ENCODE measurements around the gene CDH4.
"Not testable (repeated sequence)": the region's sequence is repeated elsewhere in the genome, so short reads cannot be mapped to it uniquely, and the experiment has no call there.

Gene CDH4

GRCh38 chr20:61844621-61845020, 592.6 kb downstream of the CDH4 start:
- DNase-seq, result no peak

- DNase-seq, result no peak
Observed at GRCh38 chr20:61845233-61845671, 593.2 kb downstream of the CDH4 start.

- no peak for DNase-seq
Observed at GRCh38 chr20:61846074-61846473, 594.0 kb downstream of the CDH4 start.

GRCh38 chr20:61846741-61847419, 594.8 kb downstream of the CDH4 start:
- DNase-seq, result no peak

GRCh38 chr20:61847420-61847748, 595.3 kb downstream of the CDH4 start:
- no peak for DNase-seq

- no peak for DNase-seq
Observed at GRCh38 chr20:61847986-61848385, 595.9 kb downstream of the CDH4 start.

GRCh38 chr20:61848851-61849250, 596.8 kb downstream of the CDH4 start:
- no peak for DNase-seq

- DNase-seq, result no peak
Observed at GRCh38 chr20:61849376-61849775, 597.3 kb downstream of the CDH4 start.

GRCh38 chr20:61849822-61850221, 597.8 kb downstream of the CDH4 start:
- DNase-seq, result no peak

- DNase-seq, result no peak
Observed at GRCh38 chr20:61850457-61850856, 598.4 kb downstream of the CDH4 start.

GRCh38 chr20:61850926-61851900, 599.2 kb downstream of the CDH4 start:
- no peak for DNase-seq

- DNase-seq, result no peak
Observed at GRCh38 chr20:61852268-61853072, 600.4 kb downstream of the CDH4 start.

GRCh38 chr20:61853073-61854005, 601.3 kb downstream of the CDH4 start:
- DNase-seq, result no peak

- DNase-seq, result not testable (repeated sequence)
Observed at GRCh38 chr20:61854538-61854937, 602.5 kb downstream of the CDH4 start.

- DNase-seq, result no peak
Observed at GRCh38 chr20:61855286-61855685, 603.2 kb downstream of the CDH4 start.

GRCh38 chr20:61856626-61857413, 604.8 kb downstream of the CDH4 start:
- DNase-seq, result no peak

- no peak for DNase-seq
Observed at GRCh38 chr20:61857414-61857775, 605.3 kb downstream of the CDH4 start.

- DNase-seq, result no peak
Observed at GRCh38 chr20:61857884-61858283, 605.8 kb downstream of the CDH4 start.

- DNase-seq, result no peak
Observed at GRCh38 chr20:61859767-61860166, 607.7 kb downstream of the CDH4 start.

- no peak for DNase-seq
Observed at GRCh38 chr20:61860260-61860987, 608.4 kb downstream of the CDH4 start.
